Liver (tissue), 3 donors: Measurements from ENCODE around the gene CRB2.

ENCODE experiments used
- CTCF ChIP-seq: fragments of 150-350 bp; IDR thresholded peaks from 2 replicates; pipeline ENCODE4 v1.5.1; 2017; ENCODE audit warnings: improper control_type of control experiment, low read depth, low read length; ENCODE audit not compliant: missing input control
- EGR1 ChIP-seq, 2 donors: IDR thresholded peaks; 2 replicates each; pipeline ENCODE4 v1.6.1; 2016 to 2018; ENCODE audit warnings: antibody characterized with exemption in 2 of 2, low read depth in 2 of 2
- donor health status: healthy.
- donor health status: healthy.

- TF ChIP-seq CTCF (no peak), EGR1 (IDR thresholded peaks at IDR 0.05; ENCODE audit: low read depth in 2 of 2) (no peak)
These were observed 1.1 kb downstream of the CRB2 start for GRCh38 chr9:123356851-123357742.
